K562 (cell line): ENCODE measurements around the gene KNL1. TPM values are rescaled to one million over a fixed set of nuclear protein-coding genes. Genes with fewer than 3 reads are reported as not detected.
"Not testable (repeated sequence)": the region's sequence is repeated elsewhere in the genome, so short reads cannot be mapped to it uniquely, and the experiment has no call there.

Experiments used
- ATAC-seq: fragments of 200-7000 bp; cut with Tn5 transposase; 3 replicates; pipeline ENCODE4 v1.9.1; 2020; ENCODE audit warnings: moderate library complexity
- BruUV-seq: library from RNA; stranded (reverse); fragments of 400-500 nt; replicated peaks from 2 replicates; lab custom pipeline; 2021; lab: Mats Ljungman, UMichigan
- CTCF ChIA-PET: fragments of 300-600 bp; formaldehyde crosslinking; extraction: SDS; loops from one replicate; lab custom pipeline; 2021; ENCODE audit warnings: low intra/inter-chr PET ratio; lab: Yijun Ruan, JAX
- POLR2A ChIA-PET: fragments of 300-600, 350-650 bp; sonication (Branson Sonifier 250); formaldehyde crosslinking; extraction: SDS; loops from one replicate; lab custom pipeline; 2021; ENCODE audit warnings: antibody characterized with exemption, inconsistent platforms; lab: Yijun Ruan, JAX
- DNase-seq, 4 experiments: peaks; one replicate each; pipeline versions ENCODE4 v3.0.0 to v3.0.0-alpha.2; 2011 to 2018; ENCODE audit warnings: low spot score in 3 of 4, mixed read lengths in 3 of 4; ENCODE audit errors: extremely low read depth in 1 of 4
- FAIRE-seq: peaks from 2 replicates; lab custom pipeline; 2011; peaks lifted over from hg19 to GRCh38; lab: Jason Lieb, UNC
- H2AFZ ChIP-seq: 2 replicates; pipeline ENCODE4 v1.6.0; 2011; ENCODE audit warnings: low read depth, low read length, control low read depth, inconsistent platforms
- H3K27ac ChIP-seq: fragments of 200-600 bp; 3 replicates; pipeline ENCODE4 v1.8.0; 2011; ENCODE audit warnings: low read depth, mild to moderate bottlenecking, control low read depth, inconsistent platforms, low read length, moderate library complexity, mixed read lengths; ENCODE audit errors: extremely low read depth
- H3K27me3 ChIP-seq, 2 experiments: fragments of 300-600 bp in 1 of 2; 2 replicates in 1 of 2; 3 replicates in 1 of 2; pipeline versions ENCODE4 v1.6.0 to v1.8.0; 2011; ENCODE audit warnings: inconsistent platforms in 2 of 2, low read length in 2 of 2, mild to moderate bottlenecking in 1 of 2, mixed read lengths in 1 of 2, moderate library complexity in 1 of 2; ENCODE audit not compliant: control insufficient read depth in 2 of 2, insufficient read depth in 2 of 2
- H3K36me3 ChIP-seq: fragments of 300-600 bp; 3 replicates; pipeline ENCODE4 v1.8.0; 2011; ENCODE audit warnings: mild to moderate bottlenecking, low read length, inconsistent platforms; ENCODE audit not compliant: control insufficient read depth, insufficient read depth
- H3K4me1 ChIP-seq, 2 experiments: fragments of 200-600 bp in 1 of 2; replicated peaks in 1 of 2; 2 replicates in 1 of 2; 3 replicates in 1 of 2; pipeline versions ENCODE4 v1.5.1 to v1.8.0; 2011; ENCODE audit warnings: inconsistent platforms in 2 of 2, low read length in 2 of 2, mild to moderate bottlenecking in 1 of 2, mixed read lengths in 1 of 2, moderate library complexity in 1 of 2; ENCODE audit not compliant: control insufficient read depth in 2 of 2, insufficient read depth in 2 of 2
- H3K4me2 ChIP-seq: 2 replicates; pipeline ENCODE4 v1.6.1; 2011; ENCODE audit warnings: low read length, control low read depth, inconsistent platforms, mixed read lengths; ENCODE audit not compliant: insufficient read depth
- H3K4me3 ChIP-seq: fragments of 200-600 bp; sonication (generic), shearing (Covaris generic); 2 replicates; pipeline ENCODE4 v1.5.1; 2016; ENCODE audit warnings: control low read depth, inconsistent platforms
- H3K79me2 ChIP-seq: fragments of 200-600 bp; 3 replicates; pipeline ENCODE4 v1.8.0; 2011; ENCODE audit warnings: low read length, inconsistent platforms; ENCODE audit not compliant: control insufficient read depth, insufficient read depth
- H3K9ac ChIP-seq, 2 experiments: 2 replicates each; pipeline versions ENCODE4 v1.6.0 to v1.6.1; 2011; ENCODE audit warnings: low read depth in 2 of 2, low read length in 2 of 2, control low read depth in 1 of 2, inconsistent platforms in 1 of 2, mild to moderate bottlenecking in 1 of 2, mixed read lengths in 1 of 2; ENCODE audit not compliant: insufficient read depth in 1 of 2
- H3K9me1 ChIP-seq: one replicate; pipeline ENCODE4 v1.6.0; 2011; ENCODE audit warnings: inconsistent platforms, mild to moderate bottlenecking, low read length, moderate library complexity; ENCODE audit not compliant: control insufficient read depth, insufficient read depth
- H3K9me3 ChIP-seq: replicated peaks from 2 replicates; pipeline ENCODE4 v1.5.1; 2011; ENCODE audit warnings: low read depth, low read length, inconsistent platforms; ENCODE audit not compliant: control insufficient read depth, insufficient read depth
- H4K20me1 ChIP-seq: replicated peaks from 2 replicates; pipeline ENCODE4 v1.6.1; 2011; ENCODE audit warnings: low read length, inconsistent platforms, mixed read lengths; ENCODE audit not compliant: control insufficient read depth, insufficient read depth
- ASH1L ChIP-seq: fragments of 450-650 bp; IDR thresholded peaks from 2 replicates; pipeline ENCODE4 v1.6.1; 2018; ENCODE audit warnings: borderline replicate concordance, mild to moderate bottlenecking, low read depth; ENCODE audit not compliant: partially characterized antibody
- CC2D1A ChIP-seq: fragments of 450-650 bp; IDR thresholded peaks from 2 replicates; pipeline ENCODE4 v1.6.1; 2017; ENCODE audit warnings: mild to moderate bottlenecking
- CHAMP1 ChIP-seq: fragments of 450-650 bp; IDR thresholded peaks from 2 replicates; pipeline ENCODE4 v1.6.1; 2016; ENCODE audit warnings: mild to moderate bottlenecking
- CHD2 ChIP-seq: IDR thresholded peaks from 2 replicates; pipeline ENCODE4 v1.6.1; 2011; ENCODE audit warnings: low read depth, low read length
- FOS ChIP-seq: IDR thresholded peaks from 3 replicates; pipeline ENCODE4 v1.6.1; 2011; ENCODE audit not compliant: insufficient read length; ENCODE audit errors: extremely low read depth
- GTF3C2 ChIP-seq: IDR thresholded peaks from 3 replicates; pipeline ENCODE4 v1.6.1; 2011; ENCODE audit warnings: borderline replicate concordance, mild to moderate bottlenecking, moderate library complexity; ENCODE audit not compliant: insufficient read length; ENCODE audit errors: extremely low read depth
- MBD2 ChIP-seq: sonication (generic); IDR thresholded peaks from 2 replicates; pipeline ENCODE4 v1.6.1; 2016; ENCODE audit warnings: low read depth, borderline replicate concordance
- NFYB ChIP-seq: IDR thresholded peaks from 2 replicates; pipeline ENCODE4 v1.6.1; 2011; ENCODE audit warnings: mild to moderate bottlenecking, moderate library complexity; ENCODE audit not compliant: insufficient read length; ENCODE audit errors: extremely low read depth
- RBM25 ChIP-seq: fragments of 200-400 bp; formaldehyde crosslinking; IDR thresholded peaks from 2 replicates; pipeline ENCODE4 v1.6.1; 2018; ENCODE audit warnings: low read length, low read depth, moderate library complexity; ENCODE audit not compliant: severe bottlenecking
- ZNF316 ChIP-seq: fragments of 450-650 bp; IDR thresholded peaks from 2 replicates; pipeline ENCODE4 v1.6.1; 2016
- WGBS: fragments of 100-300 bp; shearing (Covaris generic); methylation state at CpG from one replicate; pipeline ENCODE4 v1.1.6; 2016; ENCODE audit warnings: low coverage, mixed read lengths; ENCODE audit not compliant: insufficient coverage; ENCODE audit errors: missing lambda C conversion rate; 5-methylcytosine and 5-hydroxymethylcytosine counted together
- in situ Hi-C: fragments of 300-500 bp; cut with MboI; formaldehyde crosslinking; loops from 4 replicates; pipeline ENCODE4 v1.15.0; 2018; ENCODE audit warnings: inconsistent platforms, mixed read lengths
- intact Hi-C: fragments of 100-400 bp; cut with micrococcal nuclease; formaldehyde crosslinking; loops from 2 replicates; pipeline ENCODE4 v1.14.2; 2022
- polyA plus RNA-seq, 8 experiments: library from polyadenylated mRNA; depleted of rRNA in 4 of 8; stranded (reverse) in 5 of 8; unstranded in 3 of 8; fragments of >200 nt; fragmentation: Nextera tagmentation in 2 of 8; fragmentation: Illumina TruSeq in 1 of 8; extraction: Ambion mirVana in 2 of 8; extraction: Trizol in 1 of 8; gene quantifications; 2 replicates each; pipeline versions ENCODE4 v1.2.1 to v1.2.3, GENCODE V29; 2011 to 2014; ENCODE audit warnings: inconsistent platforms in 1 of 8, missing spikeins in 1 of 8
- total RNA-seq, 7 experiments: library from RNA; depleted of rRNA in 6 of 7; stranded (reverse); fragments of >200 nt in 6 of 7; fragmentation: Illumina TruSeq in 2 of 7; extraction: Trizol in 2 of 7; gene quantifications; 2 replicates each; pipeline versions ENCODE4 v1.2.1 to v1.2.3, GENCODE V29; 2011 to 2021; ENCODE audit warnings: low replicate concordance in 1 of 7

KNL1 gene
- total and polyA plus RNA-seq, 9 of the 15 experiments (the other 6 are each of a cell fraction or from before 2014, with no cell fraction given): 14.5 to 65.4 (median 34.6) TPM

- no peak for TF ChIP-seq GTF3C2
- TF ChIP-seq, all 486 proteins: peak for 0
These were observed 15.2 kb upstream of the KNL1 start (continued) for GRCh38 chr15:40578892-40579291.

- H3K9me1 ChIP-seq, BruUV-seq, H4K20me1 ChIP-seq, CTCF ChIA-PET, ATAC-seq, H3K36me3 ChIP-seq, H3K27me3 ChIP-seq, H3K4me1 ChIP-seq, FAIRE-seq, H3K9me3 ChIP-seq, H3K79me2 ChIP-seq, H3K4me2 ChIP-seq, intact Hi-C loops, H3K27ac ChIP-seq, H3K9ac ChIP-seq, in situ Hi-C loops, H3K4me3 ChIP-seq, DNase-seq: not testable (repeated sequence)
- POLR2A ChIA-PET: interaction anchor here (1.0 to 1.6 kb wide), 2 partner anchors 9 to 12 kb away, joined by 3 to 9 read pairs; partner anchors contain the start of gene RPUSD2
- 0 out of 2 replicates have a peak, but pooled peaks have one; percentile 16 for TF ChIP-seq CHD2
- peak; percentile 57 for TF ChIP-seq RBM25
- TF ChIP-seq CHAMP1: peak; percentile 33; the same call in 1 of the 2 replicates
- TF ChIP-seq NFYB: peak; percentile 85
- peak; percentile 78 for TF ChIP-seq ASH1L
- TF ChIP-seq CC2D1A: peak; percentile 83
- peak; percentile 59 for TF ChIP-seq ZNF316
- TF ChIP-seq FOS: peak; percentile 51
- TF ChIP-seq MBD2: peak; percentile 61; the same call in 1 of the 2 replicates
- 0 out of 2 replicates have a peak overlapping the region, but pooled peaks have one; percentile 44 for H2AFZ ChIP-seq
- WGBS: 54% methylated on average over 2 of the region's 2 CpGs
These were observed 12.3 kb upstream of the KNL1 start for GRCh38 chr15:40581796-40582195.
